OCI-LY7 (cell line): ENCODE measurements around the gene DCPS.

Experiments used
- CTCF ChIP-seq: fragments of 200-600 bp; sonication (generic); conservative IDR thresholded peaks from 2 replicates; pipeline ENCODE4 v1.5.1; 2014; ENCODE audit warnings: mild to moderate bottlenecking, antibody characterized with exemption, low read length, moderate library complexity, mixed read lengths
- EZH2phosphoT487 ChIP-seq: fragments of 200-600 bp; sonication (generic); IDR thresholded peaks from 2 replicates; pipeline ENCODE4 v1.6.1; 2018; ENCODE audit warnings: low read depth, borderline replicate concordance, mild to moderate bottlenecking, mixed run types, antibody characterized with exemption, low read length, moderate library complexity, mixed read lengths

GRCh38 chr11:126354631-126355323, 50.9 kb downstream of the DCPS start:
- TF ChIP-seq CTCF: no peak
- TF ChIP-seq EZH2phosphoT487: no peak
